ENCODE data around the gene BRD3OS. TPM values are rescaled to one million over a fixed set of nuclear protein-coding genes. Genes with fewer than 3 reads are reported as not detected.

BRD3OS gene
- total and polyA plus RNA-seq, 2 experiments from 2014 or later, result 9.2 to 16.0 TPM

DNA sequence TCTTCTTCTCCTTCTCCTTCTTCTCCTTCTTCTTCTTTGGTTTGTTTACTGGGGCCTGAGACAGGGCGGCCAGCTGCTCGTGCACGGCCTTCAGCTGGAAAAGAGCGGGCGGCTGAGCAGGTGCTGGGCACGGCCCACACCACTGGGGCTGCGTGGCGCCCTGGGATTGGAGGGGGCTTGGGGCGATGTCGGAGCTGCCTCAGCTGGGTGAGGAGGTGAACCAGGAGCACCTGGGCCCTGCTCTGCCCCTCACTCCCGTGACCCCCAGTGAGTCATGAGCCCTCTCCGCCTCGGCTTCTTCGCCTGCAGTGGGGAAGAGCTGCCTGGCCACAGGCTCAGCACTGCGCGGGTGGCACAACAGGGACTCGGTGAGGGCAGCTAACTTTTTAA, 14.9 kb downstream of the BRD3OS start:
- peaks cover 11% of the 10 kb centered on the region for H3K27me3 Mint-ChIP-seq (ENCODE audit: insufficient read depth, low read depth, poor library complexity)
- peaks cover 25% of the 10 kb centered on the region for H3K36me3 ChIP-seq (ENCODE audit: insufficient read depth)
- no peak for TF ChIP-seq ZNF331 (CRISPR knock-in tag; IDR thresholded peaks at IDR 0.05; ENCODE audit: low read depth)
- TF ChIP-seq, protein P1, sequence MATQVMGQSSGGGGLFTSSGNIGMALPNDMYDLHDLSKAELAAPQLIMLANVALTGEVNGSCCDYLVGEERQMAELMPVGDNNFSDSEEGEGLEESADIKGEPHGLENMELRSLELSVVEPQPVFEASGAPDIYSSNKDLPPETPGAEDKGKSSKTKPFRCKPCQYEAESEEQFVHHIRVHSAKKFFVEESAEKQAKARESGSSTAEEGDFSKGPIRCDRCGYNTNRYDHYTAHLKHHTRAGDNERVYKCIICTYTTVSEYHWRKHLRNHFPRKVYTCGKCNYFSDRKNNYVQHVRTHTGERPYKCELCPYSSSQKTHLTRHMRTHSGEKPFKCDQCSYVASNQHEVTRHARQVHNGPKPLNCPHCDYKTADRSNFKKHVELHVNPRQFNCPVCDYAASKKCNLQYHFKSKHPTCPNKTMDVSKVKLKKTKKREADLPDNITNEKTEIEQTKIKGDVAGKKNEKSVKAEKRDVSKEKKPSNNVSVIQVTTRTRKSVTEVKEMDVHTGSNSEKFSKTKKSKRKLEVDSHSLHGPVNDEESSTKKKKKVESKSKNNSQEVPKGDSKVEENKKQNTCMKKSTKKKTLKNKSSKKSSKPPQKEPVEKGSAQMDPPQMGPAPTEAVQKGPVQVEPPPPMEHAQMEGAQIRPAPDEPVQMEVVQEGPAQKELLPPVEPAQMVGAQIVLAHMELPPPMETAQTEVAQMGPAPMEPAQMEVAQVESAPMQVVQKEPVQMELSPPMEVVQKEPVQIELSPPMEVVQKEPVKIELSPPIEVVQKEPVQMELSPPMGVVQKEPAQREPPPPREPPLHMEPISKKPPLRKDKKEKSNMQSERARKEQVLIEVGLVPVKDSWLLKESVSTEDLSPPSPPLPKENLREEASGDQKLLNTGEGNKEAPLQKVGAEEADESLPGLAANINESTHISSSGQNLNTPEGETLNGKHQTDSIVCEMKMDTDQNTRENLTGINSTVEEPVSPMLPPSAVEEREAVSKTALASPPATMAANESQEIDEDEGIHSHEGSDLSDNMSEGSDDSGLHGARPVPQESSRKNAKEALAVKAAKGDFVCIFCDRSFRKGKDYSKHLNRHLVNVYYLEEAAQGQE (IDR thresholded peaks at IDR 0.05; ENCODE audit: unreplicated experiment), result no peak
- TF ChIP-seq, protein P2, sequence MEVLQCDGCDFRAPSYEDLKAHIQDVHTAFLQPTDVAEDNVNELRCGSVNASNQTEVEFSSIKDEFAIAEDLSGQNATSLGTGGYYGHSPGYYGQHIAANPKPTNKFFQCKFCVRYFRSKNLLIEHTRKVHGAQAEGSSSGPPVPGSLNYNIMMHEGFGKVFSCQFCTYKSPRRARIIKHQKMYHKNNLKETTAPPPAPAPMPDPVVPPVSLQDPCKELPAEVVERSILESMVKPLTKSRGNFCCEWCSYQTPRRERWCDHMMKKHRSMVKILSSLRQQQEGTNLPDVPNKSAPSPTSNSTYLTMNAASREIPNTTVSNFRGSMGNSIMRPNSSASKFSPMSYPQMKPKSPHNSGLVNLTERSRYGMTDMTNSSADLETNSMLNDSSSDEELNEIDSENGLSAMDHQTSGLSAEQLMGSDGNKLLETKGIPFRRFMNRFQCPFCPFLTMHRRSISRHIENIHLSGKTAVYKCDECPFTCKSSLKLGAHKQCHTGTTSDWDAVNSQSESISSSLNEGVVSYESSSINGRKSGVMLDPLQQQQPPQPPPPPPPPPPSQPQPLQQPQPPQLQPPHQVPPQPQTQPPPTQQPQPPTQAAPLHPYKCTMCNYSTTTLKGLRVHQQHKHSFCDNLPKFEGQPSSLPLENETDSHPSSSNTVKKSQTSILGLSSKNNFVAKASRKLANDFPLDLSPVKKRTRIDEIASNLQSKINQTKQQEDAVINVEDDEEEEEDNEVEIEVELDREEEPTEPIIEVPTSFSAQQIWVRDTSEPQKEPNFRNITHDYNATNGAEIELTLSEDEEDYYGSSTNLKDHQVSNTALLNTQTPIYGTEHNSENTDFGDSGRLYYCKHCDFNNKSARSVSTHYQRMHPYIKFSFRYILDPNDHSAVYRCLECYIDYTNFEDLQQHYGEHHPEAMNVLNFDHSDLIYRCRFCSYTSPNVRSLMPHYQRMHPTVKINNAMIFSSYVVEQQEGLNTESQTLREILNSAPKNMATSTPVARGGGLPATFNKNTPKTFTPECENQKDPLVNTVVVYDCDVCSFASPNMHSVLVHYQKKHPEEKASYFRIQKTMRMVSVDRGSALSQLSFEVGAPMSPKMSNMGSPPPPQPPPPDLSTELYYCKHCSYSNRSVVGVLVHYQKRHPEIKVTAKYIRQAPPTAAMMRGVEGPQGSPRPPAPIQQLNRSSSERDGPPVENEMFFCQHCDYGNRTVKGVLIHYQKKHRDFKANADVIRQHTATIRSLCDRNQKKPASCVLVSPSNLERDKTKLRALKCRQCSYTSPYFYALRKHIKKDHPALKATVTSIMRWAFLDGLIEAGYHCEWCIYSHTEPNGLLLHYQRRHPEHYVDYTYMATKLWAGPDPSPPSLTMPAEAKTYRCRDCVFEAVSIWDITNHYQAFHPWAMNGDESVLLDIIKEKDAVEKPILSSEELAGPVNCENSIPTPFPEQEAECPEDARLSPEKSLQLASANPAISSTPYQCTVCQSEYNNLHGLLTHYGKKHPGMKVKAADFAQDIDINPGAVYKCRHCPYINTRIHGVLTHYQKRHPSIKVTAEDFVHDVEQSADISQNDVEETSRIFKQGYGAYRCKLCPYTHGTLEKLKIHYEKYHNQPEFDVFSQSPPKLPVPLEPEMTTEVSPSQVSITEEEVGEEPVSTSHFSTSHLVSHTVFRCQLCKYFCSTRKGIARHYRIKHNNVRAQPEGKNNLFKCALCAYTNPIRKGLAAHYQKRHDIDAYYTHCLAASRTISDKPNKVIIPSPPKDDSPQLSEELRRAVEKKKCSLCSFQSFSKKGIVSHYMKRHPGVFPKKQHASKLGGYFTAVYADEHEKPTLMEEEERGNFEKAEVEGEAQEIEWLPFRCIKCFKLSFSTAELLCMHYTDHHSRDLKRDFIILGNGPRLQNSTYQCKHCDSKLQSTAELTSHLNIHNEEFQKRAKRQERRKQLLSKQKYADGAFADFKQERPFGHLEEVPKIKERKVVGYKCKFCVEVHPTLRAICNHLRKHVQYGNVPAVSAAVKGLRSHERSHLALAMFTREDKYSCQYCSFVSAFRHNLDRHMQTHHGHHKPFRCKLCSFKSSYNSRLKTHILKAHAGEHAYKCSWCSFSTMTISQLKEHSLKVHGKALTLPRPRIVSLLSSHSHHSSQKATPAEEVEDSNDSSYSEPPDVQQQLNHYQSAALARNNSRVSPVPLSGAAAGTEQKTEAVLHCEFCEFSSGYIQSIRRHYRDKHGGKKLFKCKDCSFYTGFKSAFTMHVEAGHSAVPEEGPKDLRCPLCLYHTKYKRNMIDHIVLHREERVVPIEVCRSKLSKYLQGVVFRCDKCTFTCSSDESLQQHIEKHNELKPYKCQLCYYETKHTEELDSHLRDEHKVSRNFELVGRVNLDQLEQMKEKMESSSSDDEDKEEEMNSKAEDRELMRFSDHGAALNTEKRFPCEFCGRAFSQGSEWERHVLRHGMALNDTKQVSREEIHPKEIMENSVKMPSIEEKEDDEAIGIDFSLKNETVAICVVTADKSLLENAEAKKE (CRISPR knock-in tag; IDR thresholded peaks at IDR 0.05), result no peak
- TF ChIP-seq, protein P3, sequence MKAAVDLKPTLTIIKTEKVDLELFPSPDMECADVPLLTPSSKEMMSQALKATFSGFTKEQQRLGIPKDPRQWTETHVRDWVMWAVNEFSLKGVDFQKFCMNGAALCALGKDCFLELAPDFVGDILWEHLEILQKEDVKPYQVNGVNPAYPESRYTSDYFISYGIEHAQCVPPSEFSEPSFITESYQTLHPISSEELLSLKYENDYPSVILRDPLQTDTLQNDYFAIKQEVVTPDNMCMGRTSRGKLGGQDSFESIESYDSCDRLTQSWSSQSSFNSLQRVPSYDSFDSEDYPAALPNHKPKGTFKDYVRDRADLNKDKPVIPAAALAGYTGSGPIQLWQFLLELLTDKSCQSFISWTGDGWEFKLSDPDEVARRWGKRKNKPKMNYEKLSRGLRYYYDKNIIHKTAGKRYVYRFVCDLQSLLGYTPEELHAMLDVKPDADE (IDR thresholded peaks at IDR 0.05), result no peak
- TF ChIP-seq, protein P4, sequence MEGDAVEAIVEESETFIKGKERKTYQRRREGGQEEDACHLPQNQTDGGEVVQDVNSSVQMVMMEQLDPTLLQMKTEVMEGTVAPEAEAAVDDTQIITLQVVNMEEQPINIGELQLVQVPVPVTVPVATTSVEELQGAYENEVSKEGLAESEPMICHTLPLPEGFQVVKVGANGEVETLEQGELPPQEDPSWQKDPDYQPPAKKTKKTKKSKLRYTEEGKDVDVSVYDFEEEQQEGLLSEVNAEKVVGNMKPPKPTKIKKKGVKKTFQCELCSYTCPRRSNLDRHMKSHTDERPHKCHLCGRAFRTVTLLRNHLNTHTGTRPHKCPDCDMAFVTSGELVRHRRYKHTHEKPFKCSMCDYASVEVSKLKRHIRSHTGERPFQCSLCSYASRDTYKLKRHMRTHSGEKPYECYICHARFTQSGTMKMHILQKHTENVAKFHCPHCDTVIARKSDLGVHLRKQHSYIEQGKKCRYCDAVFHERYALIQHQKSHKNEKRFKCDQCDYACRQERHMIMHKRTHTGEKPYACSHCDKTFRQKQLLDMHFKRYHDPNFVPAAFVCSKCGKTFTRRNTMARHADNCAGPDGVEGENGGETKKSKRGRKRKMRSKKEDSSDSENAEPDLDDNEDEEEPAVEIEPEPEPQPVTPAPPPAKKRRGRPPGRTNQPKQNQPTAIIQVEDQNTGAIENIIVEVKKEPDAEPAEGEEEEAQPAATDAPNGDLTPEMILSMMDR (conservative IDR thresholded peaks at IDR 0.05; ENCODE audit: low read depth in 2 of 2), result no peak
- TF ChIP-seq NANOG (IDR thresholded peaks at IDR 0.05; ENCODE audit: borderline replicate concordance), result no peak
- no peak for TF ChIP-seq EZH2 (IDR thresholded peaks at IDR 0.05; ENCODE audit: low read depth, unreplicated experiment)
- TF ChIP-seq ZNF114 (CRISPR knock-in tag; IDR thresholded peaks at IDR 0.05), result no peak
- no peak for TF ChIP-seq JUNB (IDR thresholded peaks at IDR 0.05; ENCODE audit: unreplicated experiment)
- no peak for TF ChIP-seq STAT1 (IDR thresholded peaks at IDR 0.05; ENCODE audit: unreplicated experiment)
- no peak for TF ChIP-seq POLR2AphosphoS5 (IDR thresholded peaks at IDR 0.05; ENCODE audit: low read depth)
- TF ChIP-seq EZH2phosphoT487 (IDR thresholded peaks at IDR 0.05; ENCODE audit: unreplicated experiment), result no peak
- no peaks in the 10 kb centered on the region for H3K9me2 ChIP-seq (ENCODE audit: insufficient read depth)
- H3F3A ChIP-seq (replicated peaks; ENCODE audit: low read depth), result 0 out of 2 replicates have a peak, but pooled peaks cover 3% of the 10 kb centered on the region
- H2AFZ ChIP-seq, result no peak overlapping the region
- DNase-seq (ENCODE audit: low spot score) (no peak), ATAC-seq (no peak)
- no peak overlapping the region for H3K4me2 ChIP-seq
- H3K79me2 ChIP-seq (replicated peaks; ENCODE audit: insufficient read depth), result peaks cover 6% of the 10 kb centered on the region; the same call in 1 of the 2 replicates
- no peak overlapping the region for H3K4me3 Mint-ChIP-seq
- H3K27ac ChIP-seq (ENCODE audit: low read depth), result no peak overlapping the region
- peaks cover 73% of the 10 kb centered on the region for H3K36me3 Mint-ChIP-seq (ENCODE audit: low read depth)
- no peaks in the 10 kb centered on the region for H3K27me3 ChIP-seq (ENCODE audit: insufficient read depth)
- no peak overlapping the region for H3K27ac Mint-ChIP-seq
- no peaks in the 10 kb centered on the region for H3K9me3 Mint-ChIP-seq
- H4K20me1 ChIP-seq (replicated peaks; ENCODE audit: insufficient read depth), result peaks cover 10% of the 10 kb centered on the region
- H3K4me3 ChIP-seq, result no peak overlapping the region
- H3K4me1 ChIP-seq (ENCODE audit: insufficient read depth), result no peaks in the 10 kb centered on the region
- no peaks in the 10 kb centered on the region for H3K4me1 Mint-ChIP-seq
